IMR-90 (cell line): ENCODE results near the gene LBP. TPM values are rescaled to one million over a fixed set of nuclear protein-coding genes. Genes with fewer than 3 reads are reported as not detected.
"Not testable (repeated sequence)": the region's sequence is repeated elsewhere in the genome, so short reads cannot be mapped to it uniquely, and the experiment has no call there.

Experiments
- ATAC-seq: fragments of 200-7000 bp; cut with Tn5 transposase; 2 replicates; pipeline ENCODE4 v1.9.1; 2020; ENCODE audit warnings: low read depth, mild to moderate bottlenecking, moderate library complexity
- BruUV-seq: library from RNA; stranded (reverse); fragments of 400-500 nt; replicated peaks from 2 replicates; lab custom pipeline; 2021; lab: Mats Ljungman, UMichigan
- CTCF ChIA-PET: fragments of 300-600 bp; formaldehyde crosslinking; extraction: SDS; loops from one replicate; lab custom pipeline; 2021; ENCODE audit warnings: antibody characterized with exemption; lab: Yijun Ruan, JAX
- POLR2A ChIA-PET: fragments of 300-600 bp; sonication (Branson Sonifier 250); formaldehyde crosslinking; loops from one replicate; lab custom pipeline; 2022; ENCODE audit warnings: antibody characterized with exemption; ENCODE audit not compliant: unreplicated experiment; lab: Charles Lee
- DNase-seq: peaks from one replicate; pipeline ENCODE4 v3.0.0; 2013
- H2AFZ ChIP-seq: replicated peaks from 2 replicates; pipeline ENCODE3; 2013; ENCODE audit warnings: low read length, mild to moderate bottlenecking; ENCODE audit not compliant: poor library complexity
- H2AK5ac ChIP-seq: 2 replicates; pipeline ENCODE4 v1.6.1; 2013; ENCODE audit warnings: low read depth, low read length, inconsistent platforms
- H2AK9ac ChIP-seq: replicated peaks from 2 replicates; pipeline ENCODE3; 2013; ENCODE audit warnings: mild to moderate bottlenecking, low read depth, low read length, moderate library complexity; ENCODE audit not compliant: poor library complexity
- H2BK120ac ChIP-seq: 2 replicates; pipeline ENCODE4 v1.6.1; 2013; ENCODE audit warnings: low read depth, low read length, inconsistent platforms
- H2BK15ac ChIP-seq: 3 replicates; pipeline ENCODE4 v1.6.1; 2013; ENCODE audit warnings: low read depth, low read length, inconsistent platforms
- H2BK20ac ChIP-seq: 2 replicates; pipeline ENCODE4 v1.6.1; 2013; ENCODE audit warnings: low read depth, mild to moderate bottlenecking, inconsistent platforms, low read length, moderate library complexity
- H2BK5ac ChIP-seq: 2 replicates; pipeline ENCODE4 v1.6.1; 2013; ENCODE audit warnings: mild to moderate bottlenecking, low read depth, low read length, inconsistent platforms; ENCODE audit not compliant: poor library complexity, severe bottlenecking
- H3K14ac ChIP-seq: replicated peaks from 2 replicates; pipeline ENCODE4 v1.6.1; 2013; ENCODE audit warnings: low read depth, low read length, inconsistent platforms
- H3K18ac ChIP-seq: 2 replicates; pipeline ENCODE4 v1.6.1; 2013; ENCODE audit warnings: low read depth, low read length, control low read depth
- H3K23ac ChIP-seq: 2 replicates; pipeline ENCODE4 v1.6.1; 2013; ENCODE audit warnings: low read depth, low read length, inconsistent platforms
- H3K27ac ChIP-seq: 2 replicates; pipeline ENCODE4 v1.5.1; 2013; ENCODE audit warnings: mild to moderate bottlenecking, control low read depth, low read length; ENCODE audit not compliant: insufficient read depth
- H3K27me3 ChIP-seq: 2 replicates; pipeline ENCODE4 v1.6.1; 2013; ENCODE audit warnings: low read length; ENCODE audit not compliant: control insufficient read depth, insufficient read depth
- H3K36me3 ChIP-seq: 2 replicates; pipeline ENCODE4 v1.6.1; 2013; ENCODE audit warnings: low read length, mixed read lengths; ENCODE audit not compliant: control insufficient read depth, insufficient read depth
- H3K4ac ChIP-seq: 2 replicates; pipeline ENCODE4 v1.6.1; 2013; ENCODE audit warnings: low read depth, low read length, inconsistent platforms
- H3K4me1 ChIP-seq: 2 replicates; pipeline ENCODE4 v1.6.1; 2013; ENCODE audit warnings: low read length, mixed read lengths; ENCODE audit not compliant: control insufficient read depth, insufficient read depth
- H3K4me2 ChIP-seq: 2 replicates; pipeline ENCODE4 v1.6.1; 2013; ENCODE audit warnings: low read depth, mild to moderate bottlenecking, control low read depth, low read length, moderate library complexity
- H3K4me3 ChIP-seq: 2 replicates; pipeline ENCODE4 v1.5.1; 2013; ENCODE audit warnings: low read depth, mild to moderate bottlenecking, control low read depth, low read length, moderate library complexity; ENCODE audit not compliant: insufficient read depth
- H3K56ac ChIP-seq: 2 replicates; pipeline ENCODE4 v1.6.1; 2013; ENCODE audit warnings: low read length, inconsistent platforms; ENCODE audit not compliant: insufficient read depth; ENCODE audit errors: extremely low read depth
- H3K79me1 ChIP-seq, 2 experiments: 2 replicates each; pipeline ENCODE4 v1.6.1; 2013; ENCODE audit warnings: low read length in 2 of 2, inconsistent platforms in 1 of 2, low read depth in 1 of 2
- H3K9ac ChIP-seq: 2 replicates; pipeline ENCODE4 v1.6.1; 2013; ENCODE audit warnings: low read depth, low read length, control low read depth
- H3K9me1 ChIP-seq: 2 replicates; pipeline ENCODE4 v1.6.1; 2013; ENCODE audit warnings: low read length, inconsistent platforms; ENCODE audit not compliant: insufficient read depth
- H3K9me3 ChIP-seq: 2 replicates; pipeline ENCODE4 v1.6.1; 2013; ENCODE audit warnings: low read length; ENCODE audit not compliant: control insufficient read depth, insufficient read depth
- H4K20me1 ChIP-seq: 2 replicates; pipeline ENCODE4 v1.6.1; 2013; ENCODE audit warnings: low read length, inconsistent platforms; ENCODE audit not compliant: insufficient read depth
- H4K5ac ChIP-seq: 2 replicates; pipeline ENCODE4 v1.6.1; 2013; ENCODE audit warnings: mild to moderate bottlenecking, low read depth, low read length, control low read depth
- H4K8ac ChIP-seq, 2 experiments: 2 replicates each; pipeline ENCODE4 v1.6.1; 2013; ENCODE audit warnings: low read depth in 2 of 2, low read length in 2 of 2, control low read depth in 1 of 2, inconsistent platforms in 1 of 2
- H4K91ac ChIP-seq: 2 replicates; pipeline ENCODE4 v1.6.1; 2013; ENCODE audit warnings: low read depth, low read length, inconsistent platforms; ENCODE audit not compliant: insufficient read depth
- WGBS, 2 experiments: methylation state at CpG; one replicate each; pipeline versions ENCODE4 v1.1.5 to v1.1.7; 2013; ENCODE audit warnings: missing lambda C conversion rate in 2 of 2; ENCODE audit not compliant: insufficient read length in 1 of 2; ENCODE audit errors: extremely low coverage in 2 of 2; 5-methylcytosine and 5-hydroxymethylcytosine counted together
- dilution Hi-C: fragments of 300-500 bp; cut with HindIII; formaldehyde crosslinking; loops from one replicate; pipeline ENCODE4 v1.14.3; 2018; ENCODE audit warnings: low sequenced_read_pairs; ENCODE audit not compliant: unreplicated experiment
- in situ Hi-C: fragments of 300-500 bp; cut with MboI; formaldehyde crosslinking; loops from 3 replicates; pipeline ENCODE4 v1.14.3; 2019; ENCODE audit warnings: low sequenced_read_pairs, inconsistent platforms, mixed read lengths
- intact Hi-C: fragments of 100-400 bp; cut with micrococcal nuclease; formaldehyde crosslinking; loops from 2 replicates; pipeline ENCODE4 v1.10.0; 2022
- polyA plus RNA-seq, 3 experiments: library from polyadenylated mRNA; depleted of rRNA; stranded (reverse); fragments of >200 nt; gene quantifications; 2 replicates each; pipeline ENCODE4 v1.2.3, GENCODE V29; 2012; ENCODE audit warnings: low replicate concordance in 1 of 3
- total RNA-seq: library from RNA; depleted of rRNA; stranded (reverse); fragments of >200 nt; gene quantifications from 2 replicates; pipeline ENCODE4 v1.2.3, GENCODE V29; 2012

LBP gene
- total and polyA plus RNA-seq, 2 of the 4 experiments (the other 2 are of a cell fraction): not detected

DNA sequence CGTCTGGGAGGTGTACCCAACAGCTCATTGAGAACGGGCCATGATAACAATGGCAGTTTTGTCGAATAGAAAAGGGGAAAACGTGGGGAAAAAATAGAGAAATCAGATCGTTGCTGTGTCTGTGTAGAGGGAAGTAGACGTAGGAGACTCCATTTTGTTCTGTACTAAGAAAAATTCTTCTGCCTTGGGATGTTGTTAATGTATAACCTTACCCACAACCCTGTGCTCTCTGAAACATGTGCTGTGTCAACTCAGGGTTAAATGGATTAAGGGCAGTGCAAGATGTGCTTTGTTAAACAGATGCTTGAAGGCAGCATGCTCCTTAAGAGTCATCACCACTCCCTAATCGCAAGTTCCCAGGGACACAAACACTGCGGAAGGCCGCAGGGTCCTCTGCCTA lies 61.5 kb downstream of the LBP start:
- H3K9ac ChIP-seq, H3K23ac ChIP-seq, H4K8ac ChIP-seq, H3K4me3 ChIP-seq, H3K4me2 ChIP-seq, H3K9me3 ChIP-seq, H2AK9ac ChIP-seq, H2AFZ ChIP-seq, H3K14ac ChIP-seq, H3K56ac ChIP-seq, H3K27ac ChIP-seq, BruUV-seq, H4K91ac ChIP-seq, H2BK15ac ChIP-seq, H3K79me1 ChIP-seq, H2BK20ac ChIP-seq, in situ Hi-C loops, H4K20me1 ChIP-seq, H2BK120ac ChIP-seq, POLR2A ChIA-PET, dilution Hi-C loops, H3K4me1 ChIP-seq, ATAC-seq, H3K4ac ChIP-seq, H2BK5ac ChIP-seq, DNase-seq, H3K9me1 ChIP-seq, H3K18ac ChIP-seq, H2AK5ac ChIP-seq, H3K36me3 ChIP-seq, H3K27me3 ChIP-seq, H4K5ac ChIP-seq: not testable (repeated sequence)
- intact Hi-C loops: loop anchor here (1.0 to 5.0 kb wide), 3 partner anchors 179 to 841 kb away; no protein-coding TSS in a partner anchor
- CTCF ChIA-PET: interaction anchor here (0.6 to 1.1 kb wide), 9 partner anchors 7 to 349 kb away, joined by 3 to 6 read pairs (median 3); no protein-coding TSS in a partner anchor
- WGBS, 2 experiments: 60% methylated on average over 4 of the region's 9 CpGs; no CpG with 5 or more reads in 1 of the 2 experiments
